B cell (primary cell): ENCODE data around the gene TUG1. TPM values are rescaled to one million over a fixed set of nuclear protein-coding genes. Genes with fewer than 3 reads are reported as not detected.

Experiments
- ATAC-seq: fragments of 200-7000 bp; cut with Tn5 transposase; one replicate; pipeline ENCODE4 v1.10.0; 2021; ENCODE audit warnings: low read depth, mild to moderate bottlenecking, moderate number of reproducible peaks, moderate library complexity
- CTCF ChIA-PET: fragments of 350-600 bp; sonication (Branson Sonifier 250); formaldehyde crosslinking; loops from one replicate; lab custom pipeline; 2021; ENCODE audit warnings: antibody characterized with exemption, inconsistent platforms; lab: Charles Lee
- POLR2A ChIA-PET: fragments of 350-600 bp; sonication (Branson Sonifier 250); formaldehyde crosslinking; loops from one replicate; lab custom pipeline; 2021; ENCODE audit warnings: antibody characterized with exemption; lab: Charles Lee
- DNase-seq: peaks from one replicate; pipeline ENCODE4 v3.0.0; 2013
- H2AFZ ChIP-seq: 2 replicates; pipeline ENCODE4 v1.6.1; 2012; ENCODE audit warnings: mild to moderate bottlenecking, low read depth, low read length; ENCODE audit not compliant: insufficient read depth, poor library complexity, severe bottlenecking
- H3K27ac ChIP-seq, 2 donors: 1 replicate in 1 of 2; 2 replicates in 1 of 2; pipeline ENCODE4 v1.5.1; 2012 to 2013; ENCODE audit warnings: low read length in 2 of 2, mild to moderate bottlenecking in 2 of 2, moderate library complexity in 1 of 2
- H3K27me3 ChIP-seq, 4 experiments: fragments of 200-600 bp in 1 of 4; sonication (generic) in 1 of 4; replicated peaks in 1 of 4; 1 replicate in 2 of 4; 2 replicates in 2 of 4; pipeline versions ENCODE4 v1.6.1 to v1.7.0; 2013 to 2016; ENCODE audit warnings: low read length in 3 of 4, mild to moderate bottlenecking in 2 of 4, mixed read lengths in 1 of 4, moderate library complexity in 1 of 4; ENCODE audit not compliant: insufficient read depth in 4 of 4, control insufficient read depth in 3 of 4; ENCODE audit errors: control extremely low read depth in 1 of 4
- H3K36me3 ChIP-seq, 2 experiments: replicated peaks in 1 of 2; 1 replicate in 1 of 2; 2 replicates in 1 of 2; pipeline versions ENCODE4 v1.6.1 to v1.7.1; 2013; ENCODE audit warnings: low read length in 1 of 2; ENCODE audit not compliant: insufficient read depth in 2 of 2, control insufficient read depth in 1 of 2; ENCODE audit errors: control extremely low read depth in 1 of 2, extremely low read depth in 1 of 2
- H3K4me1 ChIP-seq, 2 donors: fragments of 200-600 bp in 1 of 2; sonication (generic) in 1 of 2; 1 replicate in 1 of 2; 2 replicates in 1 of 2; pipeline versions ENCODE4 v1.5.1 to v1.6.1; 2013 to 2017; ENCODE audit warnings: low read length in 2 of 2; ENCODE audit not compliant: control insufficient read depth in 2 of 2, insufficient read depth in 2 of 2
- H3K4me2 ChIP-seq: replicated peaks from 2 replicates; pipeline ENCODE3; 2012; ENCODE audit warnings: mild to moderate bottlenecking, low read depth, low read length; ENCODE audit not compliant: poor library complexity, severe bottlenecking
- H3K4me3 ChIP-seq, 5 experiments: fragments of 200-600 bp in 1 of 5; sonication (generic) in 1 of 5; 1 replicate in 3 of 5; 2 replicates in 2 of 5; pipeline versions ENCODE4 v1.5.1 to v1.7.0; 2011 to 2016; ENCODE audit warnings: low read length in 4 of 5, mild to moderate bottlenecking in 4 of 5, low read depth in 2 of 5, control low read depth in 1 of 5, moderate library complexity in 1 of 5; ENCODE audit not compliant: insufficient read depth in 1 of 5; ENCODE audit errors: control extremely low read depth in 1 of 5, extremely low read depth in 1 of 5
- H3K79me2 ChIP-seq: fragments of 200-600 bp; sonication (generic); one replicate; pipeline ENCODE4 v1.6.0; 2016; ENCODE audit warnings: low read length; ENCODE audit not compliant: control insufficient read depth, insufficient read depth
- H3K9ac ChIP-seq: fragments of 200-600 bp; sonication (generic); 2 replicates; pipeline ENCODE4 v1.6.1; 2017; ENCODE audit warnings: mild to moderate bottlenecking, low read length, moderate library complexity
- H3K9me3 ChIP-seq, 3 donors: one replicate each; pipeline versions ENCODE4 v1.6.1 to v1.7.1; 2013; ENCODE audit warnings: low read length in 2 of 3; ENCODE audit not compliant: control insufficient read depth in 2 of 3, insufficient read depth in 1 of 3; ENCODE audit errors: control extremely low read depth in 1 of 3
- H4K20me1 ChIP-seq: 2 replicates; pipeline ENCODE4 v1.6.0; 2012; ENCODE audit warnings: mild to moderate bottlenecking, low read length; ENCODE audit not compliant: insufficient read depth, control insufficient read depth, poor library complexity, severe bottlenecking
- H3K27ac Mint-ChIP-seq: one replicate; pipeline ENCODE4 v1.8.0; 2021; ENCODE audit warnings: mixed read lengths
- H3K27me3 Mint-ChIP-seq: one replicate; pipeline ENCODE4 v1.8.0; 2021; ENCODE audit warnings: mixed read lengths
- H3K4me1 Mint-ChIP-seq: one replicate; pipeline ENCODE4 v1.8.0; 2021; ENCODE audit warnings: mixed read lengths
- H3K4me3 Mint-ChIP-seq: one replicate; pipeline ENCODE4 v1.8.0; 2021; ENCODE audit warnings: mixed read lengths
- H3K9me3 Mint-ChIP-seq: one replicate; pipeline ENCODE4 v1.8.0; 2022; ENCODE audit warnings: mixed read lengths; ENCODE audit not compliant: insufficient read depth
- CTCF ChIP-seq: fragments of 200-600 bp; IDR thresholded peaks from one replicate; pipeline ENCODE4 v1.8.0; 2022; ENCODE audit warnings: antibody characterized with exemption, mild to moderate bottlenecking
- EZH2 ChIP-seq: IDR thresholded peaks from 2 replicates; pipeline ENCODE4 v1.6.1; 2012; ENCODE audit warnings: borderline replicate concordance, low read depth, mild to moderate bottlenecking, moderate library complexity, low read length; ENCODE audit not compliant: insufficient read depth, poor library complexity, severe bottlenecking
- WGBS: methylation state at CpG from one replicate; pipeline ENCODE4 v1.1.5; 2013; ENCODE audit warnings: missing lambda C conversion rate; ENCODE audit not compliant: insufficient coverage; 5-methylcytosine and 5-hydroxymethylcytosine counted together
- intact Hi-C: fragments of 100-400 bp; cut with micrococcal nuclease; formaldehyde crosslinking; loops from one replicate; pipeline ENCODE4 v1.10.0; 2022
- polyA plus RNA-seq: library from polyadenylated mRNA; depleted of rRNA; stranded (reverse); fragments of >200 nt; gene quantifications from 2 replicates; pipeline ENCODE4 v1.2.3, GENCODE V29; 2012
- total RNA-seq, 2 donors: library from RNA; stranded (reverse); fragments of 120-200 nt in 1 of 2; gene quantifications; 1 replicate in 1 of 2; 2 replicates in 1 of 2; pipeline versions ENCODE4 v1.2.3 to v1.2.4, GENCODE V29; 2013 to 2022

The TUG1 gene
- total and polyA plus RNA-seq, 2 donors (not counting 1 experiment from before 2014, with no cell fraction given) = 78.9 to 110 TPM

DNA sequence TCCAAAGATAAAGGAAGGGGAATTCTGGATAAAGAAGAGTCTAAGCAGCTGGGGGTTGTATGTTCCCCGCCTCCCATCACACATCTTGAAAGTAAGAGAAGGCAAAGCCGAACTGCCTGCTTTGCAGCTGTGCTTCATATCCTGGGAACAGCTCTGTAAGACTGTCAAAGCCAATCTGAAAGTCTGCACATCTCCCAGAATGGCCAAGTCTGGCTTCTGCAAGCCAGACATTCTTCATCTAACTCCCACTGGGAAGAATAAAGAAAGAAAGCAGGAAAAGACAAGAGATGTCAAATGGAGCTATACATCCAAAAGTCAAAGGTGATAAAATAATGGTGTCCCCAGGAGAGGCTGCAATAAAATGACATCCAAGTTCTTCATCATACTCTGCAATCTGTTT lies 15.9 kb upstream of the TUG1 start:
- intact Hi-C loops = no loop called here
- H3K27ac ChIP-seq = no peak overlapping the region
- POLR2A ChIA-PET = interaction anchor here (1.3 kb wide), 1 partner anchor 16 kb away, joined by 5 read pairs; the partner anchor contains the start of genes MORC2 and TUG1
- H3K9me3 ChIP-seq = no peaks in the 10 kb centered on the region
- no peak overlapping the region for H3K4me3 Mint-ChIP-seq
- DNase-seq (no peak), ATAC-seq (no peak)
- 100% methylated on average over 2 of the region's 2 CpGs for WGBS
- TF ChIP-seq CTCF (no peak), EZH2 (no peak)
- no peak overlapping the region for H3K4me2 ChIP-seq
- no peaks in the 10 kb centered on the region for H3K4me1 ChIP-seq
- H3K4me3 ChIP-seq = no peak overlapping the region
- no peak overlapping the region for H2AFZ ChIP-seq
- H3K27me3 ChIP-seq = no peaks in the 10 kb centered on the region
- no peak overlapping the region for H3K9ac ChIP-seq
- H3K27ac Mint-ChIP-seq = no peak overlapping the region
- no peaks in the 10 kb centered on the region for H3K27me3 Mint-ChIP-seq
- CTCF ChIA-PET = interaction anchor here (0.9 kb wide), 1 partner anchor 8 kb away, joined by 3 read pairs; no protein-coding TSS in a partner anchor
- no peaks in the 10 kb centered on the region for H3K9me3 Mint-ChIP-seq
- peaks cover 8 to 52% of the 10 kb centered on the region in 2 experiments for H3K36me3 ChIP-seq
- no peaks in the 10 kb centered on the region for H3K79me2 ChIP-seq
- no peaks in the 10 kb centered on the region for H4K20me1 ChIP-seq
- H3K4me1 Mint-ChIP-seq = no peaks in the 10 kb centered on the region

DNA sequence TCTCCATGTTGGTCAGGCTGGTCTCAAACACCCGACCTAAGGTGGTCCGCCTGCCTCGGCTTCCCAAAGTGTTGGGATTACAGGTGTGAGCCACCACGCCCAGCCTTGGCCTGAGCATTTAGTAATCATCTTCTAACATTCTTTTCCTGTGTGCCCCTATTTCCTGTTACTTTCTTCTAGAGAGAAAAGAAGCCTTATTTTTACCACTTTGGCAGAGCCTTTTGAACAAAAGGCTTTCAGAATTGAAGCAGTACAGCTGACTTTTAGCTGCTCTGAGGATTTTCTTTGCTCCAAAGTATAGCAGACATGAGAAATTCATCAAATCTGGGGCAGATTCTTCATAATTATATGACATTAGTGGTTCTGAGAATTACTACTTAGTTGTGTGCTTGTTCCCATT lies 13.9 kb upstream of the TUG1 start:
- H3K27me3 ChIP-seq = no peaks in the 10 kb centered on the region
- H3K4me1 ChIP-seq = no peaks in the 10 kb centered on the region
- H3K27me3 Mint-ChIP-seq = no peaks in the 10 kb centered on the region
- no peak overlapping the region for H3K4me3 Mint-ChIP-seq
- H4K20me1 ChIP-seq = no peaks in the 10 kb centered on the region
- no peaks in the 10 kb centered on the region for H3K9me3 Mint-ChIP-seq
- ChIA-PET POLR2A (no interaction called here), CTCF (interaction anchor here (0.7 to 1.1 kb wide), 3 partner anchors 27 to 219 kb away, joined by 3 to 4 read pairs (median 3); no protein-coding TSS in a partner anchor)
- DNase-seq (no peak), ATAC-seq (no peak)
- H2AFZ ChIP-seq = no peak overlapping the region
- no peak overlapping the region for H3K4me3 ChIP-seq
- H3K27ac Mint-ChIP-seq = no peak overlapping the region
- H3K4me1 Mint-ChIP-seq = no peaks in the 10 kb centered on the region
- TF ChIP-seq CTCF (no peak), EZH2 (no peak)
- 86% methylated on average over 4 of the region's 4 CpGs for WGBS
- H3K27ac ChIP-seq = no peak overlapping the region
- no peaks in the 10 kb centered on the region for H3K79me2 ChIP-seq
- H3K36me3 ChIP-seq = peaks cover 6 to 35% of the 10 kb centered on the region in 2 experiments
- no peak overlapping the region for H3K9ac ChIP-seq
- intact Hi-C loops = no loop called here
- no peaks in the 10 kb centered on the region for H3K9me3 ChIP-seq
- no peak overlapping the region for H3K4me2 ChIP-seq
